ENCODE measurements around the gene MCU. TPM values are rescaled to one million over a fixed set of nuclear protein-coding genes. Genes with fewer than 3 reads are reported as not detected.
A peak's percentile ranks its signal among the peaks of the same experiment; 100 is the strongest.
"Not testable (repeated sequence)": the region's sequence is repeated elsewhere in the genome, so short reads cannot be mapped to it uniquely, and the experiment has no call there.

MCU gene
- total RNA-seq, 6 experiments from 2014 or later = 6.2 to 14.6 (median 10.4) TPM

DNA sequence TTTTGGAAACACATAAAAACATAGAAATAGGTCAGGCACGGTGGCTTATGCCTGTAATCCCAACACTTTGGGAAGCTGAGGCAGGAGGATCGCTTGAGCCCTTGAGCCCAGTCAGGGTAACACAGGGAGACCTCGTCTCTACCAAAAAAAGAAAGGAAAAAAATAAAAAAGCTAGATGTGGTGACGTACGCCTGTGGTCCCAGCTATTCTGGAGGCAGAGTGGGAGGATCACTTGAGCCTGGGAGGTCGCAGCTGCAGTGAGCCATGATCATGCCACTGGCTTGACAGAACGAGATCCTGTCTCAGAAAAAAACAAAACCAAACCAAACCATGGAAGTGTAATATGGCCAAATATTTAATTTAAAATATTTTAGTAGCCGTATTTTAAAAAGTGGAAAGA, 55.6 kb downstream of the MCU start:
- ATAC-seq (no peak), DNase-seq (no peak)
- no peaks in the 10 kb centered on the region for H3K9me3 ChIP-seq
- intact Hi-C loops (cut with DNase I) = no loop called here
- H3K36me3 ChIP-seq = no peaks in the 10 kb centered on the region
- H3K4me1 ChIP-seq = no peaks in the 10 kb centered on the region
- no peak overlapping the region for H3K4me3 ChIP-seq
- TF ChIP-seq POLR2A (IDR thresholded peaks at IDR 0.05) = no peak
- TF ChIP-seq, protein P1, sequence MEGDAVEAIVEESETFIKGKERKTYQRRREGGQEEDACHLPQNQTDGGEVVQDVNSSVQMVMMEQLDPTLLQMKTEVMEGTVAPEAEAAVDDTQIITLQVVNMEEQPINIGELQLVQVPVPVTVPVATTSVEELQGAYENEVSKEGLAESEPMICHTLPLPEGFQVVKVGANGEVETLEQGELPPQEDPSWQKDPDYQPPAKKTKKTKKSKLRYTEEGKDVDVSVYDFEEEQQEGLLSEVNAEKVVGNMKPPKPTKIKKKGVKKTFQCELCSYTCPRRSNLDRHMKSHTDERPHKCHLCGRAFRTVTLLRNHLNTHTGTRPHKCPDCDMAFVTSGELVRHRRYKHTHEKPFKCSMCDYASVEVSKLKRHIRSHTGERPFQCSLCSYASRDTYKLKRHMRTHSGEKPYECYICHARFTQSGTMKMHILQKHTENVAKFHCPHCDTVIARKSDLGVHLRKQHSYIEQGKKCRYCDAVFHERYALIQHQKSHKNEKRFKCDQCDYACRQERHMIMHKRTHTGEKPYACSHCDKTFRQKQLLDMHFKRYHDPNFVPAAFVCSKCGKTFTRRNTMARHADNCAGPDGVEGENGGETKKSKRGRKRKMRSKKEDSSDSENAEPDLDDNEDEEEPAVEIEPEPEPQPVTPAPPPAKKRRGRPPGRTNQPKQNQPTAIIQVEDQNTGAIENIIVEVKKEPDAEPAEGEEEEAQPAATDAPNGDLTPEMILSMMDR (IDR thresholded peaks at IDR 0.05) = no peak
- H3K27me3 ChIP-seq = no peaks in the 10 kb centered on the region
- WGBS (ENCODE audit: insufficient coverage, low coverage, low lambda C conversion rate, missing lambda C conversion rate) = 92% methylated on average over 7 of the region's 8 CpGs
- no peak overlapping the region for H3K27ac ChIP-seq

DNA sequence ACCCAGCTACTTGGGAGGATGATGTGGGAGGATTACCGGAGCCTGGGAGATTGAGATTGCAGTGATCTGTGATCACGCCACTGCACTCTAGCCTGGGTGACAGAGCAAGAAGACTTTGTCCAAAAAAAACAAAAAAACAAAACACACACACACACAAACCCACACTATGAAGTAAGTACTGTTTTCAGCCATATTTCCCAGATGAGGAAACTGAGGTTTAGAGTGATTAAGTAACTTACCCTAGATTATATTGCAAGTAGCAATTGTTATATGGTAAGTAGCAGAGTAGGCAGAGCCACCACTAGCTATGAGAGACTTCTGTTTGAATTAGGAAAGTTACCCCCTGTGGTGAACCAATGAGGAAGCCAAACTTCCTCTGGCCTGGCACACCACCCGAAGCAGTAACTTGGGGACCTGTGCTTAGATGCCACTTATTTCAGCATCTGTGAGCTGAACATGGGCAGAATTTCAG, 61.9 kb downstream of the MCU start:
- no peak for TF ChIP-seq POLR2A (IDR thresholded peaks at IDR 0.05)
- TF ChIP-seq, protein P1 (IDR thresholded peaks at IDR 0.05) = no peak
- H3K9me3 ChIP-seq = no peaks in the 10 kb centered on the region
- H3K36me3 ChIP-seq = no peaks in the 10 kb centered on the region
- no peaks in the 10 kb centered on the region for H3K27me3 ChIP-seq
- DNase-seq = no peak
- no peaks in the 10 kb centered on the region for H3K4me1 ChIP-seq
- WGBS (ENCODE audit: insufficient coverage, low coverage, low lambda C conversion rate, missing lambda C conversion rate) = 52% methylated on average over 3 of the region's 3 CpGs
- no peak overlapping the region for H3K4me3 ChIP-seq
- intact Hi-C loops (cut with DNase I) = no loop called here
- ATAC-seq = peak; percentile 33 to 49 (median 42)
- H3K27ac ChIP-seq = no peak overlapping the region

DNA sequence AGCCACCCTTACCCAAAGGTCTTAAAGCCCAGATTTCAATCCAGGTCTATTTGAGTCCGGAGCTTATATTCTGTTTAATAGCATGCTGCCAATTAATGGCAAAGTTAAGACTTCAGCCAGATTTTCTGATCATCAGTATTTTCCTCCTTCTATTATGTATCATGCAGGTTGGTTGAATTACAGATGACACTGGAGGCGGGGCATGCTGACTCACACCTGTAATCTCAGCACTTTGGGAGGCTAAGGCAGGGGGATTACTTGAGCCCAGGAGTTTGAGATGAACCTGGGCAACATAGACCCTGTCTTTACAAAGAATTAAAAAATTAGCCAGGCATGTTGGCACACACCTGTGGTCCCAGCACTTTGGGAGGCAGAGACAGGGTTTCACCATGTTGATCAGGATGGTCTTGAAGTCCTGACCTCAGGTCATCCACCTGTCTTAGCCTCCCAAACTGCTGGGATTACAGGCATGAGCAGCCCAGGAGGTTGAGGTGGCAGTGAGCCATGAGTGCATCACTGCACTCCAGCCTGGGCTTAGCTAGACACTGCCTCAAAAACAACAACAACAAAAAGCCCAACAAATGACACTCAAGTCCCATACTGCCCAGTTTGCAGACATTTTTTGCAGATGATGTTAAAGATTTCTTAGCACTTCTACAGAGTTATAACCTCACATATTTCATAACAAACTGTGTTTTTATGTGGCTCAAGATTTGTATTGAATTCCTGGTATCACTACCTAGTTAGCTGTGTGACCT, 62.5 kb downstream of the MCU start:
- TF ChIP-seq POLR2A (IDR thresholded peaks at IDR 0.05) = no peak
- no peaks in the 10 kb centered on the region for H3K4me1 ChIP-seq
- intact Hi-C loops (cut with DNase I) = no loop called here
- DNase-seq = no peak
- no peak for ATAC-seq
- no peaks in the 10 kb centered on the region for H3K9me3 ChIP-seq
- no peak overlapping the region for H3K27ac ChIP-seq
- 67% methylated on average over 1 of the region's 2 CpGs for WGBS (ENCODE audit: insufficient coverage, low coverage, low lambda C conversion rate, missing lambda C conversion rate)
- no peak overlapping the region for H3K4me3 ChIP-seq
- no peaks in the 10 kb centered on the region for H3K27me3 ChIP-seq
- H3K36me3 ChIP-seq = no peaks in the 10 kb centered on the region

DNA sequence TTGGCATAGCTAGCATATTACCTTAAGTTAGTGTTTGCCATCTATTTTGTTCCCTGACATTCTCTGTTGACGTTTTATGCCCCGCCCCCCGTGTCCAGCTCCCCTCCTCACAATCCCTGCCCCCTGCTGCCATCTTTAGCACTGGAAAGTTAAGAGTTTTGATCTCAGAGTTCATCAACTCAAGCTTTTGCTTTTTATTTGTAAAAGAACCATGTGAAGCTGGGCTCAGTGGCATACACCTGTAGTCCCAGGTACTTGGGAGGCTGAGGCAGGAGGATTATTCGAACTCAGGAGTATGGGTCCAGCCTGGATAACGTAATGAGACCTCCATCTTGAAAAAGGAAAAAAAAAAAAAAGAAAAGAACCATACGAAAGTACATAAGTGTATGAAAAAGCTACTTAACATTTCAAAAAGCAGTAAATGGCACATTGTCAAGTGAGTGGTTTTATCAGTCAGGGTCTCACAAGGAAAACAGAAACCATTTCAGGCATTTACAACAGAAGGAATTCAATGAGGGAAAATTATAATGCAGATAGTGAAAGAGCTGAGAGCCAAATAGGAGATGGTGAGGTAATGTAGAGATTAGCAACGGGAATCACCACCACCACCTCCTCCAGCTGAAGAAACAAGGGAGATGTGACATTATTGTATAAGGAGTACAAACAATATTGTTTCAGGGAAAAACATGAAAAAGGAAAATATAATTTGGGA, 64.9 kb downstream of the MCU start:
- no peaks in the 10 kb centered on the region for H3K9me3 ChIP-seq
- H3K36me3 ChIP-seq = no peaks in the 10 kb centered on the region
- WGBS (ENCODE audit: insufficient coverage, low coverage, low lambda C conversion rate, missing lambda C conversion rate) = 71% methylated on average over 7 of the region's 7 CpGs
- no peak overlapping the region for H3K4me3 ChIP-seq
- TF ChIP-seq, protein P1 (IDR thresholded peaks at IDR 0.05) = no peak
- TF ChIP-seq POLR2A (IDR thresholded peaks at IDR 0.05) = no peak
- H3K27ac ChIP-seq = no peak overlapping the region
- intact Hi-C loops (cut with DNase I) = no loop called here
- H3K4me1 ChIP-seq = no peaks in the 10 kb centered on the region
- no peak for ATAC-seq
- H3K27me3 ChIP-seq = no peaks in the 10 kb centered on the region
- DNase-seq = no peak

DNA sequence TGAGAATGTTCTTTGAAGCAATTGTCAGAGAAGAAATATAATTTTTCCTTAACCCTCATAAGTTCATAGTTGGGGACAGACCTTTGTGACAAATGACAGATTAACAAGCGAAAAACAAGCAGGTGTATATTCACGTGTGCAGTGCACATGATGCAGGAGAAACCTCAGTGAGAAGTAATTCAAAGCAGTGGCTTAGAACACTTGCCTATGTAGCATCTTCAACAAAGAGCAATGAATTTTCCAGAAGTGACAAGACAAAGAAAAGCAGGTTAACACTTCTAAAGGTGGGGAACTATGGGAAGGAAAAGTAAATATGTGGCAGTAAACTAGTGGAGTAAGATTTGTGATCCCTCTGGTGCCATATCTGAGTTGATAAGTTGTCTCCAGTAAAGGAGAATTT, 65.8 kb downstream of the MCU start:
- Histone ChIP-seq H3K27me3 (no peaks in the 10 kb centered on the region), H3K36me3 (no peaks in the 10 kb centered on the region), H3K4me1 (no peaks in the 10 kb centered on the region), H3K4me3 (no peak overlapping the region), H3K9me3 (no peaks in the 10 kb centered on the region), H3K27ac (no peak overlapping the region)
- no peak for TF ChIP-seq POLR2A (IDR thresholded peaks at IDR 0.05)
- TF ChIP-seq, protein P1 (IDR thresholded peaks at IDR 0.05) = no peak
- intact Hi-C loops (cut with DNase I) = no loop called here
- WGBS (ENCODE audit: insufficient coverage, low coverage, low lambda C conversion rate, missing lambda C conversion rate) = 85% methylated on average over 2 of the region's 2 CpGs
- DNase-seq (no peak), ATAC-seq (no peak)

DNA sequence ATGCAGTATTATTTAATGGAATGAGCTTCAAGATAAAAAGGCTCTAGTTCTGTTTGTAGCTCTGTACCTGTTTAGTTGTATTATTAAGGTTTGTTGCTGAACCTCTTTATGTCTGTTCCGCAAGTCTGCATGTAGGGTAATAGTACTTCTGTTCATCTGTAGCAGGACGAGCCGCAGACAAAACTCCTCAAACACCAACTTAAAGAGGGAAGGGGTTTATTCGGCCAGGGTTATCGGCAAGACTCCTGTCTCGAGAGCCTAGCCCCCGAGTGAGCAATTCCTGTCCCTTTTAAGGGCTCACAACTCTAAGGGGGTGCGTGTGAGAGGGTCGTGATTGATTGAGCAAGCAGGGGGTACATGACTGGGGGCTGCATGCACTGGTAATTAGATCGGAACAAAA, 67.0 kb downstream of the MCU start:
- DNase-seq; H3K4me3 ChIP-seq; H3K4me1 ChIP-seq; ATAC-seq; H3K27ac ChIP-seq; H3K9me3 ChIP-seq; H3K36me3 ChIP-seq; intact Hi-C loops (cut with DNase I); H3K27me3 ChIP-seq: not testable (repeated sequence)
- WGBS (ENCODE audit: insufficient coverage, low coverage, low lambda C conversion rate, missing lambda C conversion rate) = 85% methylated on average over 8 of the region's 10 CpGs
